Putamen (tissue), 1 donor: ENCODE measurements around the gene ITSN1.
A peak's percentile ranks its signal among the peaks of the same experiment; 100 is the strongest.
"Not testable (repeated sequence)": the region's sequence is repeated elsewhere in the genome, so short reads cannot be mapped to it uniquely, and the experiment has no call there.

ENCODE experiments used
- DNase-seq: peaks from one replicate; pipeline ENCODE4 v3.0.0-alpha.2; 2016; ENCODE audit warnings: low spot score

Gene ITSN1

DNA sequence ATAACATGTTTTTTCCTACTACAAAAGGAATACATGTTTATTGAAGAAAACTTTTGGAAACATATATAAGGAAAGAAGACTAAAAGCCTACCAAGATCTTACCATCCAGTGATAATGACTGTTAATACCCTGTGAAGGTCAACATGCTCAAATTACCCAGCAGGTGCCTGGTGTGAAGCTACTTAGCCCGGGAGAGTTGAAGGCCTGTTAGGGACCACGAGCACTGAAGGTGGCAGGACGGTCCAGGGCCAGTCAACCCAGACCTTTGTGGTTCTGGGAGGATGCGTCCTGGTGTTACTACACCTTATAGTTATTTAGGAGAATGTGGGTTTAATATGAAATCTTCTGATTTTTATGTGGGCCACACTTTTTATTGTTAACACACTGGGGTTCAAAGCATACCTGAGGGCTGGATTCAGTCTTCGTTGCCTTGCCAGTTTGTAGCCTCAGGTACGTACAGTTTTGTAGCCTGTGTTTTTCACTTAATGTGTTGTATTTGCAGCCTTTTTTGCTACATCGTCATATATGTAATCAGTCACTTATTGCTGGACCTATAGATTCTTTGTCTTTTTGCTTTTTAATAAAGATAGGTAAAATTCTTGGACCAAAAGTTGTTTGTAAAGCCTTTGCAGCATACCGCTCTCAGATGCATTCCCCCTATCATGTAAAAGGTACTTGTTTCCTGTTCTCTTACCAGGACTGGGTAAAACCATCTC is 9.8 kb downstream of the ITSN1 start:
- no peak for DNase-seq

DNA sequence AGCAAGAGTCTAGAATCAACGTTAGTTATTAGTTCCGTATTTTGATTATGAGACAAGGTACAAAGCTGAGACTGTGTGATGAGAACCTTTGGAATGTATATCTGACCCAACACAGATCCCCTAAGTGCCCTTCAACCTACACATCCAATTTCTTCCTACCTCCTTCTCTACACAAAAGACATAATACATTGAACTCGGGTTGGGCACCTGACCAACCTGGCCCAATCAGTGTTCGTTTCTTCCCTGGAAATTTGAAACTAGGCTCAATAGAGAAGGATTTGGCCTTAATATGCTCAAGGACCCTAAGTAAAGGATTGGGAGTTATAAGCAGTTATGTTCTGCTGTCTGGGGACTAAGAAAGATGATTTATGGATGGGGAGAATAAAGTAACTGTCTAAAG is 12.1 kb downstream of the ITSN1 start:
- DNase-seq = no peak

DNA sequence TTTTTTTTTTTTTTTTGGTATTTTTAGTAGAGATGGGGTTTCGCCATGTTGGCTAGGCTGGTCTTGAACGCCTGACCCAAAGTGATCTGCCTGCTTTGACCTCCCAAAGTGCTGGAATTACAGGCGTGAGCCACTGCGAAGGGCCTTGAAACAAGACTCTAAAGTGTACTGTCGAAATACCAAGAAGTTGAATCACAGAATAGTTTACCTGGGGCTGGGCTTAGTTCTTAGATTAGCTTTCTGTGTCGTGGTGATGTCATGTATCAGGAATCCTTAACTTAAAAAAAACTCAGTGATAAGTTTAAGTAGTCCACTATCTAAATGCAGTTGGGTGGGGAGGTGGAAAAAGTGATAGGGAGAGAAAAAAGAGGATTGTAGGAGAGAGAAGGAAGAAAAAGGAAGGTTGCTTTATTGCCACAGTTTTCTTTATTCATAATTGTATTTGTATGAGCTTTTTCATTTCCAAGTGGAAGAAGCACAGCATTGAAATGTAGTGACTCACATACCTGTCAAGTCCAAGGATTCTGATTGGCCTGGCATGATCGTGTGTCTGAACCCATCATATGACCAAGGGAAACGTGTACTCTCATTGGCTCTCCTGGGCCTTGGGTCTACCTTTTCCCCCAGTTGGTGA is 13.4 kb downstream of the ITSN1 start:
- no peak for DNase-seq

DNA sequence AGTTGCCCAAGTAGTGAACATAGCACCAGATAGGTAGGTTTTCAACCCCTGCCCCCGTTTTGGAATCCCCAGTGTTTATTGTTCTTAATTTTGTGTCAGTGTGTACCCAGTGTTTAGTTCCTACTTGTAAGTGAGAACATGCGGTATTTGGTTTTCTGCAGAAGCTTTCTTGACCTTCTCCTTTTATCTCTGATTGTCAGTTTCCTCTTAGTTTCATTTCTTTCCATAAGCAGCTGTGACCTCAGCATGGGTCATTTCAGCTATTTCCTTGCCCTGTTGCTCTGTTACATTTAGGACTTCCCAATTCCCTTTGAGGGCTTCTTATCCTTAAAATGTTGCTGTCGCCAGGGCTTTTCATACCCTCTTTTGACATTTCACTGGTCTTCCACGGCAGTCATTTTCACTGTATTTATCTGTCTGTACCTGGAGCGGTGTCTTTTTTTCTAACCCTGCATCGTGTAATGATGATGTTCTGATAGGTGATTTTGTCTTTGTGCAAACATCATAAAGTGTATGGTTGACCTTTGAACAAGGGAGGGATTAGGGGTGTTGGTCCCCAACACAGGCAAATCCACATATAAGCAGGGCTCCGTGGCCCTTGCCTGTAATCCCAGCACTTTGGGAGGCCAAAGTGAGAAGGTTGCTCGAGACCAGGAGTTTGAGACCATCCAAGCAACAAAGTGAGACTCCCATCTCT is 15.0 kb downstream of the ITSN1 start:
- no peak for DNase-seq

- no peak for DNase-seq
Observed at GRCh38 chr21:33658919-33659567, 16.7 kb downstream of the ITSN1 start.

DNA sequence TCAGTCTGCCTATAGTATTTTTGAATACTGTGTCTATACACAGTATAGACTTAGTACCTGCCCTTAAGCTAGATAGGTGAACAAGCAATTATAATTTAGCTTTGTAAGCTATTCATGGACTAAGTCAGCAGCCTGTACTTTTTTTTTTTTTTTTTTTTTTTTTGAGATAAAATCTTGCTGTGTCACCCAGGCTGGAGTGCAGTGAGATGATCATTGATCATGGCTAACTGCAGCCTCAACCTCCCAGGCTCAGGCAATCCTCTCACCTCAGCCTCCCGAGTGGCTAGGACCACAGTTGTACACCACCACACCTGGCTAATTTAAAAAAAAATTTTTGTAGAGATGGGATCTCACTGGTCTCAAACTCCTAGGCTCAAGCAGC is 17.3 kb downstream of the ITSN1 start:
- DNase-seq = no peak

DNA sequence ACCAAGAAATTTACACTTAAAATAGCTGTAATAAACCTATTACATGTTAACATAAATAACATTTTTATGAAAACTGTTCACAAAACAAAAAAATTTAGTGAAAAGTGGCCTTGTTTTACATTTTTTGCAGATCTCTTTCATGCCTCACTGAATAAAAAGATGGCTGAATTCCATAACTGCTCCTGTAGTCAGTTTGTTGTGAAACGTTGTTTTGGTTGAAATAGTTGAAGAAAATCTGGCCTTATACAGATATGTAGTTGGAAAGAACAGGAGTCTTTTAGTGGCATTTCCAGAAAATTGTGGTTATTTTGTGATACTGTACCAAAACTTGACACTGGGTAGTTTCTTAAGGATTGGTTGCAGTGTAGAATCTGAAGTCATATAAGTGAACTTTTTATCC is 18.1 kb downstream of the ITSN1 start:
- DNase-seq = no peak

GRCh38 chr21:33661146-33661545 is 18.8 kb downstream of the ITSN1 start:
- no peak for DNase-seq

- no peak for DNase-seq
Observed at GRCh38 chr21:33662046-33662445, 19.7 kb downstream of the ITSN1 start.

- DNase-seq = no peak
Observed at GRCh38 chr21:33663241-33663640, 20.9 kb downstream of the ITSN1 start.

GRCh38 chr21:33664135-33664534 is 21.8 kb downstream of the ITSN1 start:
- DNase-seq = no peak

DNA sequence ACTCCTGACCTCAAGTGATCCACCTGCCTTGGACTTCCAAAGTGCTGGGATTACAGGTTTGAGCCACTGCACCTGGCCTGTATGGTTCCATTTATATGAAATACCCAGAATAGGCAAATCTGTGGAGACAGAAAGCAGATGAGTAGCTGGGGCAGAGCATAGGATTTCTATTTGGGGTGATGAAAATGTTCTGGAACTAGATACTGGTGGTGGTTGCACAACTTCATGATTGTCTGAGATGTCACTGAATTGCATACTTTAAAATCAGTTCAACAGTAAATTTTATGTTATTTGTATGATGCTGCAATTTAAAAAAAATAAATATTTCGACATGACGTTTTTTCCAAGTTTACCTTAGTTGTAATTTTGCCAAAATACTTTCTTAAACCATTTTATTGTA is 23.9 kb downstream of the ITSN1 start:
- DNase-seq = no peak

- DNase-seq = no peak
Observed at GRCh38 chr21:33667636-33668035, 25.3 kb downstream of the ITSN1 start.

DNA sequence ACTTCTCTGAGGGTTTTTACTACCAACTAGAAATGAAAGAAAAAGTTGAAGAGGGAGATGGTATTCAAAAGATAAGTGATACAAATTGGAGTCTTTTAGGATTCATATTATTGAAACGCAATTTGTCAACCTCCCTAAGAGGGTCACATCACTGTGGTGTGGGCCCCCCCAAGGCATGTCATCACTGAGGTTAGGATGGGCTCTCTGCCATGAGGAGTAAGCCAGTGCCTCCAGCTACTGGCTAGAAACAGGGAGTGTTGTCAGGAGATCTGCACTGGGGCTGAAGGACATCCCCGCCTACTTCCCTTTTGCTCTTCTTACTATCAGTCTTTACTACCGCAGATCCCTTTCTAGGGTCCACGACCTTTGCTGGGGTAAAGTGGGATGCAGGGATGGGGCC is 25.9 kb downstream of the ITSN1 start:
- DNase-seq = no peak

DNA sequence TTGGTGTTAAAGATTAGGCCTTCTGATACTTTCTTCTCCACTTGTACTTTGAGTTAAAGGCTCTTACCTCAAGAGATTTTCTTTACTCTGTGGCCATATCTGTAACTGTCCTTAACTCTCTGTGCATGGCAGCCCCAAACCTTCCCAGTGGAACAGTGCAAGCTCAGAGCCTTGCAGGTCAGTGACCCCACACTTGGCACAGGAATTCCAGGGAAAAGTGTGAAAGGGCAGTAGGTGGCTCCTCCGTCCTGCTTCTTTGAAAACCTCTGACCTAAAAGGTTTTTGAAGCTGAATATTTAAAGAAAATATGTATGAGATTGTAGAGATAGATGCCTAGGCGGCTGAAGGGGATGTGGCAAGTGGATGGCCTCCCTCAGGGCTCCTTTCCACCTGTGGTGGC is 26.3 kb downstream of the ITSN1 start:
- no peak for DNase-seq

- no peak for DNase-seq
Observed at GRCh38 chr21:33670076-33670978, 28.0 kb downstream of the ITSN1 start.

DNA sequence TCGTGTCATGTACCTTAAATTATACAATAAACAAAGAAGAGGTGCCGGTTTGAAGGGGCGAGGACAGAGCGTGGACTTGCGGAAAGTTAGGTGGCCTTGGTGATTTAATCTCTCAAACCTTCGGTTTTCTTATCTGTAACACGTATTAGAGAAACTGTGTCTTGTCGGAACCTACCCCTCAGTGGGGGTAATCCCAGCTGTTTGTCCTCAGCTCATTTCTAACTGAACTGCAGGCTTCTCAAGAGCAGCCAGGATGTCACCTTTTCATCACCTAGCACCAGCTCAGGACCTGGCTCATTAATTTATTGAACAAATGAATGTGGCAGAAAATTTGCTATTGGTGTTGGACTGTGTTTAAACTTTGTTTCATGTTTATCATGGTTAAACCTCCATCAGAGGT is 31.2 kb downstream of the ITSN1 start:
- DNase-seq = no peak

GRCh38 chr21:33674226-33674625 is 31.9 kb downstream of the ITSN1 start:
- peak; percentile 28 for DNase-seq

- not testable (repeated sequence) for DNase-seq
Observed at GRCh38 chr21:33676666-33677065, 34.4 kb downstream of the ITSN1 start.

DNA sequence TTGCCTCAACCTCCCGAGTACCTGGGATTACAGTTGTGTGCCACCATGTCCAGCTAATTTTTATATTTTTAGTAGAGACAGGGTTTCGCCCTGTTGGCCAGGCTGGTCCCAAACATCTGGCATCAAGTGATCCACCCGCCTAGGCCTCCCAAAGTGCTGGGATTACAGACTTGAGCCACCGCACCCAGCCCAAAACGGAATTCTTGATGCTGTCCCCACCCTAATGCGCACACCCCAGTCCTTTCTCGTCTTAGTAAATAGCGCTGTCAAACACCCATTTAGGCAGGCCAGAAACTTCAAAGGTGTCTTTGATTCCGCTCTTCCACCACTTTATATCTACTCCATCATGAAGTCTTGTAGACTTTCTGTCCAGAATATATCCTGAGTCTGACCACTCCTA is 35.1 kb downstream of the ITSN1 start:
- DNase-seq = no peak

DNA sequence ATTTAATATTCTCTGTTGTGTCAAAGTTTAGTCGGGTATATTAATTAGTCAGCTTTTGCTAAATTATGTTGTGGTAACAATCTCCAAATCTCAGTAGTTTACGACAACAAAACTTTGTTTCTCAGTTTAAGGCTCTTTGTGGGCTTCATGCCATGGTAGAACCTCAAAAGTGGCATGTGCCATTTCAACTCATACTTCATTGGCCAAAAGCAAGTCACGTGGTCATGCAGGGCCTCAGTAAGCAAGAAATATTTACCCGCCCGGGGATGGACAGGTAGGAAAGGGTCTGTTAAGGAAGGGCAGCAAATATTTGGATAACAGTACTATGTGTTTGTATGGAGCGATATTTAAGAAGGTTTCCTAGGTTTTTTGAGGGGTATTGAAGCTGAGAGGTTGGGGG is 38.6 kb downstream of the ITSN1 start:
- no peak for DNase-seq
